ENCODE results near the gene NEK1.
"Not testable (repeated sequence)": the region's sequence is repeated elsewhere in the genome, so short reads cannot be mapped to it uniquely, and the experiment has no call there.

- not testable (repeated sequence) for TF ChIP-seq POLR2A, POLR2AphosphoS5, CTCF, EP300 (IDR thresholded peaks at IDR 0.05)
These were observed 159.7 kb downstream of the NEK1 start for GRCh38 chr4:169452644-169453043.
